OCI-LY3 (cell line): ENCODE data around the gene ABTB2.

Source experiments
- EZH2phosphoT487 ChIP-seq: fragments of 200-600 bp; shearing (Covaris generic); IDR thresholded peaks from 2 replicates; pipeline ENCODE4 v1.6.1; 2018; ENCODE audit warnings: antibody characterized with exemption, mixed run types, low read depth
- TF ChIP-seq, protein P1 (sequence below): fragments of 200-600, 300-600 bp; sonication (generic); IDR thresholded peaks from 2 replicates; pipeline ENCODE4 v1.5.1; 2014; ENCODE audit warnings: antibody characterized with exemption, low read length, low read depth

DNA sequence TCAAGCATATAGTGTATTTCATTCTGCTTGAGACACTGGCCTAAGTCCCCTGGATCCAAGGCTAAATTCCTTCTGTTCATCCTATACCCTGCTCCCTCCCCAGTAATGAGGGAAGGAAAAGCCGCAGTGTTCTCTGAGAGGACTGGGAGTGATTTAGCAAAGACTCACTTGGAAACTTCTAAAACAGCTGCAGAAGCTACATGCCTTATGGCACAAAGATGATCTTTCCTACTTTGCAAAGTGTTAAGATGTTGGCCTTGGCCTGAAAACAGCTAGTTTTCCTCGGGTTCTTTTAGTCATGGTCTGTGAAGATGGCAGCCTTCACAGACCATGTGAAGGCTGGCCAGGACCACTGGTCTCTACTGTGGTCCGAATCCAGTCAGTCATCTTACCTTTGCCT, 65.7 kb downstream of the ABTB2 start:
- TF ChIP-seq, protein P1, sequence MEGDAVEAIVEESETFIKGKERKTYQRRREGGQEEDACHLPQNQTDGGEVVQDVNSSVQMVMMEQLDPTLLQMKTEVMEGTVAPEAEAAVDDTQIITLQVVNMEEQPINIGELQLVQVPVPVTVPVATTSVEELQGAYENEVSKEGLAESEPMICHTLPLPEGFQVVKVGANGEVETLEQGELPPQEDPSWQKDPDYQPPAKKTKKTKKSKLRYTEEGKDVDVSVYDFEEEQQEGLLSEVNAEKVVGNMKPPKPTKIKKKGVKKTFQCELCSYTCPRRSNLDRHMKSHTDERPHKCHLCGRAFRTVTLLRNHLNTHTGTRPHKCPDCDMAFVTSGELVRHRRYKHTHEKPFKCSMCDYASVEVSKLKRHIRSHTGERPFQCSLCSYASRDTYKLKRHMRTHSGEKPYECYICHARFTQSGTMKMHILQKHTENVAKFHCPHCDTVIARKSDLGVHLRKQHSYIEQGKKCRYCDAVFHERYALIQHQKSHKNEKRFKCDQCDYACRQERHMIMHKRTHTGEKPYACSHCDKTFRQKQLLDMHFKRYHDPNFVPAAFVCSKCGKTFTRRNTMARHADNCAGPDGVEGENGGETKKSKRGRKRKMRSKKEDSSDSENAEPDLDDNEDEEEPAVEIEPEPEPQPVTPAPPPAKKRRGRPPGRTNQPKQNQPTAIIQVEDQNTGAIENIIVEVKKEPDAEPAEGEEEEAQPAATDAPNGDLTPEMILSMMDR, result no peak
- TF ChIP-seq EZH2phosphoT487, result no peak
